ENCODE measurements around the gene BMP8A.

GRCh38 chr1:39488012-39488545 is 3.4 kb upstream of the BMP8A start:
- TF ChIP-seq CTCF (tag by site-specific recombination; IDR thresholded peaks at IDR 0.05) (no peak), ZNF335 (tag by site-specific recombination; conservative IDR thresholded peaks at IDR 0.05) (no peak), ZBTB49 (tag by site-specific recombination; IDR thresholded peaks at IDR 0.05; ENCODE audit: low read depth) (no peak), PRDM2 (tag by site-specific recombination; IDR thresholded peaks at IDR 0.05; ENCODE audit: borderline replicate concordance) (no peak), INSM2 (tag by site-specific recombination; IDR thresholded peaks at IDR 0.05) (no peak), REPIN1 (tag by site-specific recombination; IDR thresholded peaks at IDR 0.05; ENCODE audit: low read depth) (no peak)

Data from HEK293 (cell line).